PC-3 (cell line): ENCODE data around the gene SEMA3F. TPM values are rescaled to one million over a fixed set of nuclear protein-coding genes. Genes with fewer than 3 reads are reported as not detected.

Source experiments
- ATAC-seq: fragments of 200-7000 bp; cut with Tn5 transposase; 2 replicates; pipeline ENCODE4 v1.9.1; 2020; ENCODE audit warnings: mild to moderate bottlenecking, moderate library complexity
- BruUV-seq: library from RNA; stranded (reverse); fragments of 400-500 nt; replicated peaks from 2 replicates; lab custom pipeline; 2021; lab: Mats Ljungman, UMichigan
- CTCF ChIA-PET: fragments of 300-600 bp; sonication (Branson Sonifier 250); formaldehyde crosslinking; loops from one replicate; lab custom pipeline; 2022; ENCODE audit warnings: antibody characterized with exemption; lab: Charles Lee
- POLR2A ChIA-PET: fragments of 300-600 bp; sonication (Branson Sonifier 250); formaldehyde crosslinking; loops from one replicate; lab custom pipeline; 2022; ENCODE audit warnings: antibody characterized with exemption; ENCODE audit not compliant: unreplicated experiment; lab: Charles Lee
- DNase-seq: peaks from one replicate; pipeline ENCODE4 v3.0.0-alpha.2; 2015
- H2AFZ ChIP-seq: fragments of 300-600 bp; sonication (generic); 2 replicates; pipeline ENCODE4 v1.6.0; 2016; ENCODE audit warnings: antibody characterized with exemption, low read length
- H3F3A ChIP-seq: fragments of 300-600 bp; sonication (generic); one replicate; pipeline ENCODE4 v1.6.0; 2017; ENCODE audit warnings: antibody characterized with exemption, low read length, control low read depth, mild to moderate bottlenecking; ENCODE audit not compliant: unreplicated experiment
- H3K27ac ChIP-seq: fragments of 300-600 bp; sonication (generic); 2 replicates; pipeline ENCODE4 v1.5.1; 2016; ENCODE audit warnings: mild to moderate bottlenecking, low read length
- H3K27me3 ChIP-seq: fragments of 300-600 bp; sonication (generic); 2 replicates; pipeline ENCODE4 v1.6.1; 2016; ENCODE audit warnings: low read length, mixed read lengths
- H3K36me3 ChIP-seq: fragments of 300-600 bp; sonication (generic); 2 replicates; pipeline ENCODE4 v1.6.1; 2016; ENCODE audit warnings: low read depth, mixed run types, low read length, mixed read lengths
- H3K4me1 ChIP-seq: fragments of 300-600 bp; sonication (generic); 2 replicates; pipeline ENCODE4 v1.5.1; 2016; ENCODE audit warnings: low read length; ENCODE audit not compliant: insufficient read depth
- H3K4me2 ChIP-seq: fragments of 300-600 bp; sonication (generic); 2 replicates; pipeline ENCODE4 v1.6.0; 2016; ENCODE audit warnings: low read length
- H3K4me3 ChIP-seq: fragments of 300-600 bp; sonication (generic); 2 replicates; pipeline ENCODE4 v1.5.1; 2016; ENCODE audit warnings: mild to moderate bottlenecking, low read length, mixed read lengths
- H3K79me2 ChIP-seq: fragments of 300-600 bp; sonication (generic); 2 replicates; pipeline ENCODE4 v1.6.1; 2017; ENCODE audit warnings: low read length, mixed read lengths
- H3K9ac ChIP-seq: fragments of 300-600 bp; sonication (generic); 2 replicates; pipeline ENCODE4 v1.6.0; 2016; ENCODE audit warnings: mild to moderate bottlenecking, low read length
- H3K9me2 ChIP-seq: fragments of 300-600 bp; sonication (generic); replicated peaks from 2 replicates; pipeline ENCODE4 v1.6.1; 2016; ENCODE audit warnings: mixed run types, low read length, mixed read lengths
- H3K9me3 ChIP-seq: fragments of 300-600 bp; sonication (generic); 2 replicates; pipeline ENCODE4 v1.6.1; 2016; ENCODE audit warnings: low read length, mixed read lengths
- H4K20me1 ChIP-seq: fragments of 300-600 bp; sonication (generic); 2 replicates; pipeline ENCODE4 v1.6.1; 2016; ENCODE audit warnings: low read length, mixed read lengths
- CTCF ChIP-seq: fragments of 300-600 bp; sonication (generic); conservative IDR thresholded peaks from 2 replicates; pipeline ENCODE4 v1.5.1; 2017; ENCODE audit warnings: antibody characterized with exemption, low read depth, mild to moderate bottlenecking, low read length
- EZH2 ChIP-seq: fragments of 300-600 bp; sonication (generic); IDR thresholded peaks from one replicate; pipeline ENCODE4 v1.6.1; 2017; ENCODE audit warnings: antibody characterized with exemption, mild to moderate bottlenecking, low read length; ENCODE audit not compliant: unreplicated experiment
- EZH2phosphoT487 ChIP-seq: fragments of 300-600 bp; sonication (generic); IDR thresholded peaks from 2 replicates; pipeline ENCODE4 v1.6.1; 2018; ENCODE audit warnings: mild to moderate bottlenecking, antibody characterized with exemption, low read length, borderline replicate concordance
- intact Hi-C: fragments of 100-400 bp; cut with micrococcal nuclease; formaldehyde crosslinking; loops from 2 replicates; pipeline ENCODE4 v1.9.0; 2023
- total RNA-seq: library from RNA; depleted of rRNA; stranded (reverse); fragments of >200 nt; gene quantifications from 2 replicates; pipeline ENCODE4 v1.2.3, GENCODE V29; 2014

Gene SEMA3F
- total RNA-seq, 1 experiment from 2014 or later, result 50.5 TPM

- ChIA-PET POLR2A (no interaction called here), CTCF (no interaction called here)
- Histone ChIP-seq H3K9me2 (no peaks in the 10 kb centered on the region), H3K4me1 (no peaks in the 10 kb centered on the region), H3K4me3 (no peak overlapping the region), H3K9me3 (no peaks in the 10 kb centered on the region), H3K9ac (no peak overlapping the region), H4K20me1 (no peaks in the 10 kb centered on the region), H3K36me3 (no peaks in the 10 kb centered on the region), H3K27me3 (no peaks in the 10 kb centered on the region), H3F3A (no peaks in the 10 kb centered on the region), H3K79me2 (no peaks in the 10 kb centered on the region), H3K27ac (no peak overlapping the region), H2AFZ (no peak overlapping the region), H3K4me2 (no peak overlapping the region)
- no TSS peak for BruUV-seq
- ATAC-seq, result no peak
- DNase-seq, result no peak
- intact Hi-C loops, result no loop called here
- TF ChIP-seq EZH2phosphoT487 (no peak), EZH2 (no peak)
Measured at GRCh38 chr3:50147016-50147415, 8.1 kb upstream of the SEMA3F start.

- Histone ChIP-seq H3K4me3 (no peak overlapping the region), H3K27me3 (no peaks in the 10 kb centered on the region), H3K79me2 (no peaks in the 10 kb centered on the region), H3K27ac (no peak overlapping the region), H3K4me2 (no peak overlapping the region), H2AFZ (no peak overlapping the region), H3K9ac (no peak overlapping the region), H3K9me3 (no peaks in the 10 kb centered on the region), H3K4me1 (no peaks in the 10 kb centered on the region), H3K9me2 (no peaks in the 10 kb centered on the region), H3F3A (no peaks in the 10 kb centered on the region), H4K20me1 (no peaks in the 10 kb centered on the region), H3K36me3 (no peaks in the 10 kb centered on the region)
- ChIA-PET CTCF (no interaction called here), POLR2A (interaction anchor here (0.5 kb wide), 1 partner anchor 25 kb away, joined by 3 read pairs; no protein-coding TSS in a partner anchor)
- no peak for TF ChIP-seq EZH2phosphoT487
- intact Hi-C loops, result no loop called here
- ATAC-seq, result no peak
- no TSS peak for BruUV-seq
- no peak for DNase-seq
Measured at GRCh38 chr3:50147447-50147846, 7.7 kb upstream of the SEMA3F start.

DNA sequence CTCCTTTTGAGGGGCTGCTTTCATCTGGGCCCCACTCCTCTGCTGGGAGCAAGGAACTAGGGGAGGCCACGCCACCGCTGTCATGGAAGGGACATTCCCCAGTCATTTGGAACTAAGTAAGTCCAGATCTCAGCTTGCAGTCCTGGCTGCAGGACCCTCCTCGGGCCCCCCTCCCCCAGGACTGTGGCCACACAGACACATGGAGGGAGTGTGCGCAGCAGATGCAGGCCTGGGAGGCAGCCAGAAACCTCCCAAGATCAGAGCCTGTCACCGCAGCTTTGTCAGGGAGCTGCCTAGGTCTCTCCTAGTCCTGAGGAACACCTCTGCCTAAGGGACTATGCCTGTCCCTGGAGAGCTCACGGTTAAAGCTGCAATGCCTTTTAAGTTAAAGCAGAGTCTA lies 7.3 kb upstream of the SEMA3F start:
- DNase-seq (no peak), ATAC-seq (no peak)
- no peaks in the 10 kb centered on the region for H3F3A ChIP-seq
- H3K4me3 ChIP-seq, result no peak overlapping the region
- no peaks in the 10 kb centered on the region for H3K36me3 ChIP-seq
- no peak overlapping the region for H3K4me2 ChIP-seq
- H3K27me3 ChIP-seq, result no peaks in the 10 kb centered on the region
- no peaks in the 10 kb centered on the region for H3K9me2 ChIP-seq
- intact Hi-C loops, result no loop called here
- H2AFZ ChIP-seq, result no peak overlapping the region
- no peak overlapping the region for H3K9ac ChIP-seq
- no peaks in the 10 kb centered on the region for H3K9me3 ChIP-seq
- CTCF ChIA-PET, result no interaction called here
- TF ChIP-seq CTCF (no peak), EZH2phosphoT487 (no peak), EZH2 (no peak)
- H3K4me1 ChIP-seq, result no peaks in the 10 kb centered on the region
- H4K20me1 ChIP-seq, result no peaks in the 10 kb centered on the region
- no TSS peak for BruUV-seq
- POLR2A ChIA-PET, result interaction anchor here (0.5 kb wide), 1 partner anchor 25 kb away, joined by 3 read pairs; no protein-coding TSS in a partner anchor
- no peak overlapping the region for H3K27ac ChIP-seq
- H3K79me2 ChIP-seq, result no peaks in the 10 kb centered on the region

DNA sequence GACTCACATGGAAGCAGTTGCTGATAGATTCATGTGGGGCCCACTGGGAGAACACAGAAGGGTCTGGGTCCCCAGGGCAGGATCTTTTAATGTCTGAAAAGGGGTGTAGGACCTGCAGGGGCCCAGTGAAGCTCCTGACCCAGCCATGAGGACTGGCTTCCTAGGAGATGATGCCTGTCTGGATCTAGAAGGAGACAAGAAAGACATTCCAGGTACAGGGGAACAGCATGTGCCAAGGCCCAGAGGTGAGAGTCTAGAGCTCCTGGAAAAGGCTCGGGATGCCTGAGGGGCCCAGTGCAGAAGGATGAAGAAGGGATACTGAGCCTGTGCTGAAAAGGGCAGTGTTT lies 4.7 kb upstream of the SEMA3F start:
- no peak for ATAC-seq
- ChIA-PET POLR2A (no interaction called here), CTCF (no interaction called here)
- no peaks in the 10 kb centered on the region for H3F3A ChIP-seq
- H4K20me1 ChIP-seq, result no peaks in the 10 kb centered on the region
- intact Hi-C loops, result no loop called here
- no peak for TF ChIP-seq CTCF
- peaks cover 3% of the 10 kb centered on the region; the same call in 1 of the 2 replicates for H3K4me1 ChIP-seq
- H3K27me3 ChIP-seq, result no peaks in the 10 kb centered on the region
- DNase-seq, result no peak
- H3K9ac ChIP-seq, result no peak overlapping the region
- H3K36me3 ChIP-seq, result no peaks in the 10 kb centered on the region
- H3K9me3 ChIP-seq, result no peaks in the 10 kb centered on the region
- H3K79me2 ChIP-seq, result no peaks in the 10 kb centered on the region
- no peak overlapping the region for H3K4me3 ChIP-seq
- no TSS peak for BruUV-seq
- H3K27ac ChIP-seq, result no peak overlapping the region
- H3K4me2 ChIP-seq, result no peak overlapping the region
- no peak overlapping the region for H2AFZ ChIP-seq
- H3K9me2 ChIP-seq, result no peaks in the 10 kb centered on the region
